AG04449 (cell line): Measurements from ENCODE around the gene ADGRG4.

ENCODE experiments used
- CTCF ChIA-PET: fragments of 350-600 bp; formaldehyde crosslinking; extraction: SDS; loops from one replicate; lab custom pipeline; 2021; ENCODE audit warnings: antibody characterized with exemption; lab: Yijun Ruan, JAX
- POLR2A ChIA-PET: fragments of 400-600, 350-600 bp; formaldehyde crosslinking; extraction: SDS; loops from one replicate; lab custom pipeline; 2020; ENCODE audit warnings: antibody characterized with exemption, inconsistent platforms; lab: Yijun Ruan, JAX
- DNase-seq: peaks from one replicate; pipeline ENCODE4 v3.0.0-alpha.2; 2010; ENCODE audit warnings: low read depth, low spot score
- H3K4me3 ChIP-seq: 2 replicates; pipeline ENCODE4 v1.5.1; 2011; ENCODE audit warnings: low read depth, mild to moderate bottlenecking, control low read depth, low read length
- TF ChIP-seq, protein P1 (sequence below): IDR thresholded peaks from one replicate; pipeline ENCODE4 v1.5.1; 2011; ENCODE audit warnings: mild to moderate bottlenecking, moderate library complexity, low read length, control low read depth, inconsistent platforms; ENCODE audit not compliant: insufficient read depth; ENCODE audit errors: missing control alignments

Gene ADGRG4

DNA sequence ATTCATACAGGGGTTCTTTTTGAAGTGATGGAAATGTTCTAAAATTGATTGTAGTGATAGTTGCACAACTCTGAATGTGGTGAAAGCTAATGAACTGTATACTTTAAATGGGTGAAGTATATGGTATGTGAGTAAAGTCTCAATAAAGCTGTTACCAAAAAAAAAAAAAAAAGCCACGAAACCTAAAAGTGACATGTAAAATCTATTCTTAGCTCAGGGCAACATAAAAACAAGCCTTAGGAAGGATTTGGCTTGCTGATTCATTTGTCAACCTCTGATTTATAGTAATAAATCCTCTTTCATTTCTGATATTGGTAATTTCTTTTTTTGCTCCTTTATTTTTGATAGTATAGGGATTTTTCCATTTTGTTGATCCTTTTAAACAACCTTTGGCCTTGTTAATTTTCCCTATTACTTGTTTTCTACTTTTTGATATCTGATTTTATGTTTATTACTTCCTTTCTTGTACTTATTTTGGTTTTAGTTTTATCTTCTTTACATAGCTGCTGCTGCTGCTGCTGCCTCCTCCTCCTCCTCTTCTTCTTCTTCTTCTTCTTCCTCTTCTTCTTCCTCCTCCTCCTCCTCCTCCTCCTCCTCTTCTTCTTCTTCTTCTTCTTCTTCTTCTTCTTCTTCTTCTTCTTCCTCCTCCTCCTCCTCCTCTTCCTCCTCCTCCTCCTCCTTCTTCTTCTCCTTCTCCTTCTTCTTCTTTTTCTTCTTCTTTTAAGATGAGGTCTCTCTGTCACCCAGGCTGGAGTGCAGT lies 79.4 kb downstream of the ADGRG4 start:
- TF ChIP-seq, protein P1, sequence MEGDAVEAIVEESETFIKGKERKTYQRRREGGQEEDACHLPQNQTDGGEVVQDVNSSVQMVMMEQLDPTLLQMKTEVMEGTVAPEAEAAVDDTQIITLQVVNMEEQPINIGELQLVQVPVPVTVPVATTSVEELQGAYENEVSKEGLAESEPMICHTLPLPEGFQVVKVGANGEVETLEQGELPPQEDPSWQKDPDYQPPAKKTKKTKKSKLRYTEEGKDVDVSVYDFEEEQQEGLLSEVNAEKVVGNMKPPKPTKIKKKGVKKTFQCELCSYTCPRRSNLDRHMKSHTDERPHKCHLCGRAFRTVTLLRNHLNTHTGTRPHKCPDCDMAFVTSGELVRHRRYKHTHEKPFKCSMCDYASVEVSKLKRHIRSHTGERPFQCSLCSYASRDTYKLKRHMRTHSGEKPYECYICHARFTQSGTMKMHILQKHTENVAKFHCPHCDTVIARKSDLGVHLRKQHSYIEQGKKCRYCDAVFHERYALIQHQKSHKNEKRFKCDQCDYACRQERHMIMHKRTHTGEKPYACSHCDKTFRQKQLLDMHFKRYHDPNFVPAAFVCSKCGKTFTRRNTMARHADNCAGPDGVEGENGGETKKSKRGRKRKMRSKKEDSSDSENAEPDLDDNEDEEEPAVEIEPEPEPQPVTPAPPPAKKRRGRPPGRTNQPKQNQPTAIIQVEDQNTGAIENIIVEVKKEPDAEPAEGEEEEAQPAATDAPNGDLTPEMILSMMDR, result no peak
- H3K4me3 ChIP-seq, result no peak overlapping the region
- ChIA-PET CTCF (no interaction called here), POLR2A (no interaction called here)
- no peak for DNase-seq

GRCh38 chrX:136386173-136386572 lies 85.4 kb downstream of the ADGRG4 start:
- ChIA-PET POLR2A (no interaction called here), CTCF (no interaction called here)
- TF ChIP-seq, protein P1, result no peak

GRCh38 chrX:136386826-136387225 lies 86.1 kb downstream of the ADGRG4 start:
- no peak for DNase-seq
- no peak overlapping the region for H3K4me3 ChIP-seq
- ChIA-PET POLR2A (no interaction called here), CTCF (no interaction called here)
- TF ChIP-seq, protein P1, result no peak

More at GRCh38 chrX:136386173-136386572, 85.4 kb downstream of the ADGRG4 start:
- H3K4me3 ChIP-seq, result no peak overlapping the region
- DNase-seq, result no peak

DNA sequence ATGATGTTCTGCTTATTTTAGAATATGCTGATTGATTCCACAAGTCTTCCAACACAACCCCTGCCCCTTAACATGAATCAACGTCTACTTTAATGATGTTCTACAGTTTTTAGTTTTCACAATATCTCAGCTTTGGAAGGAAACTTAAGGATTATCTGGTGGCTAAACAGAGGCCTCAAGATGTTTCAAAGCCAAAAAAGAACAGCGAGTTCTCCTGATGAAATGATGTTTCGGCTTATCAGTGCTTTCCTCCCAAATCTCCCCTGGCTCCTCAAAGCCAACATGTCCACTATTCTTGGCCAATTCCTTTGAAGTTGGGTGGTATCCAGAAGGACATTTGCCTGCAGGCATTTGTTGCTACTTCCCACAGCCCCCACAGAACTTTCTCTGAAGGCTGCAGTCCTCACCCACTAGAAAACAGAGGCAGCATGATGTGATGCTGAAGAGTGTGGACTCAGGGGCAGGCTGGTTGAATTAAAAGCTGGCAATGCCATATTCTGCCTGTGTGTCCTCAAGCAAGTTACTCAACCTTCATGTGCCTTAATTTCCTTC lies 87.3 kb downstream of the ADGRG4 start:
- ChIA-PET CTCF (no interaction called here), POLR2A (no interaction called here)
- H3K4me3 ChIP-seq, result no peak overlapping the region
- TF ChIP-seq, protein P1, result no peak
- no peak for DNase-seq

DNA sequence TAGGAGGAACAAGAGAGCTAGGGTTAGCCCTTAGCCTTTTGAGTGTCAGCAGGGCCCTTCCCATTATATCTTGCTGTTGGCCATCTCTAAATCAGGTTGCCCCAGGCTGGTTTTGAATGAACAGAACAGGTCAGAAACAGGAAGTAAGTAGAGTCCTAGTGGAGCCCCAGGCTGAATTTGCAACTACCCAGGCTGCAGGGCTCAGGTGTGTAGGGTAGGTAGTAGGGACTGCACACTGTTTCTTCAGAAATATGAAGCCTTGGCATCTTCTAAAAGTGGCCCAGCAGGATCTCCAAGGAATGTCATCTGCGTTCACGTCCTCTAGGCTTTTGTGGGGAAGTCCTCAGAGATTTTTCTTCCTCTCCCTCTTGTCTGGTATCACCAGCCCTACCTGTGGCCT lies 90.2 kb downstream of the ADGRG4 start:
- POLR2A ChIA-PET, result no interaction called here
- no peak for DNase-seq
- CTCF ChIA-PET, result no interaction called here
- TF ChIP-seq, protein P1, result no peak
- no peak overlapping the region for H3K4me3 ChIP-seq

DNA sequence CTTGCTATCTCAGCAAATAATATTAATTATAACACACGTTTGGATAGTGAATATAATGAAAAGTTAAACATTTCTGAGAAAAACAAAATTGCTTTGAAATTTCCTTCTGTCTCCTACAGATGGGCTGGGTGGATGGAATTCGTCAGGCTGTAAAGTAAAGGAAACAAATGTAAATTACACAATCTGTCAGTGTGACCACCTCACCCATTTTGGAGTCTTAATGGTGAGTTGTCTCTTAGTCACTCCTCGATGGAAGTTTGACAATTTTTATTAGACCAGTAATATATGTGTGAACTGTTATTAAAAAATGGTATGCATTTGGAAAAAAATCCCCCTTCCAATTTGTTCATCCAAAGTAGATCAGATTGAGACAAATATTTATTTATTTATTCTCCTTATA lies 94.5 kb downstream of the ADGRG4 start:
- CTCF ChIA-PET, result no interaction called here
- no peak overlapping the region for H3K4me3 ChIP-seq
- TF ChIP-seq, protein P1, result no peak
- POLR2A ChIA-PET, result no interaction called here
- DNase-seq, result no peak
